ENCODE measurements around the gene PLEKHA5. TPM values are rescaled to one million over a fixed set of nuclear protein-coding genes. Genes with fewer than 3 reads are reported as not detected.
"Not testable (repeated sequence)": the region's sequence is repeated elsewhere in the genome, so short reads cannot be mapped to it uniquely, and the experiment has no call there.

The PLEKHA5 gene
- total RNA-seq, 1 experiment from 2014 or later: 6.3 TPM

DNA sequence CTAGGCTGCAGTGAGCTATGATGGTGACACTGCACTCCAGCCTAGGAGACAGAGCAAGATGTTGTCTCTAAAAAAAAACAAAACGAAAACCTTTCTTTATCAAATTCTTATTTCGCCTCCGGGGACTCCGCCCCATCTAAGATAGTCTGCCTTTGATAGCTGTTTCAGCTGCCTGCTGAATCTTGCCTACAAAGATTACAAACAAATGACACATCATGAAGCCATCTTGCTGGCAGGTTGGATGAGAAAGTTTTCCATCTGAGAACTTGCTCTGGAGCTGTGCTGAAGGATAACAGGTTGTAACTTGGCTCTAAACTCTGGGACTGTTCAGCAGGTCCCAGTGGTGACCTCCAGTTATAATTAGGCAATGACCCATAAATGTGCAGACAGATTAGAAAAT lies 268.0 kb downstream of the PLEKHA5 start:
- H3K4me3 ChIP-seq (ENCODE audit: low read depth in 2 of 2, low read length in 2 of 2): no peak overlapping the region
- H3K27ac ChIP-seq (ENCODE audit: low read length): no peak overlapping the region
- intact Hi-C loops (cut with micrococcal nuclease; ENCODE audit: unreplicated experiment): no loop called here
- ChIA-PET POLR2A (no interaction called here), CTCF (no interaction called here)
- no peaks in the 10 kb centered on the region for H3K4me1 ChIP-seq (ENCODE audit: control insufficient read depth, insufficient read depth, low read length)
- no peaks in the 10 kb centered on the region for H3K27me3 ChIP-seq (ENCODE audit: control insufficient read depth, insufficient read depth, low read length)
- ATAC-seq (no peak), DNase-seq (ENCODE audit: low read depth, low spot score) (no peak)
- H3K9me3 ChIP-seq (ENCODE audit: control insufficient read depth, insufficient read depth, low read depth, low read length): no peaks in the 10 kb centered on the region
- H3K36me3 ChIP-seq (ENCODE audit: control insufficient read depth, insufficient read depth, low read length): no peaks in the 10 kb centered on the region
- TF ChIP-seq TCF7L2 (IDR thresholded peaks at IDR 0.05; ENCODE audit: low read depth, low read length) (no peak), POLR2AphosphoS5 (IDR thresholded peaks at IDR 0.05; ENCODE audit: low read depth, low read length) (no peak), SIN3A (IDR thresholded peaks at IDR 0.05; ENCODE audit: borderline replicate concordance, insufficient read depth, low read depth, low read length) (no peak)
- TF ChIP-seq, protein P1, sequence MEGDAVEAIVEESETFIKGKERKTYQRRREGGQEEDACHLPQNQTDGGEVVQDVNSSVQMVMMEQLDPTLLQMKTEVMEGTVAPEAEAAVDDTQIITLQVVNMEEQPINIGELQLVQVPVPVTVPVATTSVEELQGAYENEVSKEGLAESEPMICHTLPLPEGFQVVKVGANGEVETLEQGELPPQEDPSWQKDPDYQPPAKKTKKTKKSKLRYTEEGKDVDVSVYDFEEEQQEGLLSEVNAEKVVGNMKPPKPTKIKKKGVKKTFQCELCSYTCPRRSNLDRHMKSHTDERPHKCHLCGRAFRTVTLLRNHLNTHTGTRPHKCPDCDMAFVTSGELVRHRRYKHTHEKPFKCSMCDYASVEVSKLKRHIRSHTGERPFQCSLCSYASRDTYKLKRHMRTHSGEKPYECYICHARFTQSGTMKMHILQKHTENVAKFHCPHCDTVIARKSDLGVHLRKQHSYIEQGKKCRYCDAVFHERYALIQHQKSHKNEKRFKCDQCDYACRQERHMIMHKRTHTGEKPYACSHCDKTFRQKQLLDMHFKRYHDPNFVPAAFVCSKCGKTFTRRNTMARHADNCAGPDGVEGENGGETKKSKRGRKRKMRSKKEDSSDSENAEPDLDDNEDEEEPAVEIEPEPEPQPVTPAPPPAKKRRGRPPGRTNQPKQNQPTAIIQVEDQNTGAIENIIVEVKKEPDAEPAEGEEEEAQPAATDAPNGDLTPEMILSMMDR (IDR thresholded peaks at IDR 0.05): no peak
- TF ChIP-seq, protein P2, sequence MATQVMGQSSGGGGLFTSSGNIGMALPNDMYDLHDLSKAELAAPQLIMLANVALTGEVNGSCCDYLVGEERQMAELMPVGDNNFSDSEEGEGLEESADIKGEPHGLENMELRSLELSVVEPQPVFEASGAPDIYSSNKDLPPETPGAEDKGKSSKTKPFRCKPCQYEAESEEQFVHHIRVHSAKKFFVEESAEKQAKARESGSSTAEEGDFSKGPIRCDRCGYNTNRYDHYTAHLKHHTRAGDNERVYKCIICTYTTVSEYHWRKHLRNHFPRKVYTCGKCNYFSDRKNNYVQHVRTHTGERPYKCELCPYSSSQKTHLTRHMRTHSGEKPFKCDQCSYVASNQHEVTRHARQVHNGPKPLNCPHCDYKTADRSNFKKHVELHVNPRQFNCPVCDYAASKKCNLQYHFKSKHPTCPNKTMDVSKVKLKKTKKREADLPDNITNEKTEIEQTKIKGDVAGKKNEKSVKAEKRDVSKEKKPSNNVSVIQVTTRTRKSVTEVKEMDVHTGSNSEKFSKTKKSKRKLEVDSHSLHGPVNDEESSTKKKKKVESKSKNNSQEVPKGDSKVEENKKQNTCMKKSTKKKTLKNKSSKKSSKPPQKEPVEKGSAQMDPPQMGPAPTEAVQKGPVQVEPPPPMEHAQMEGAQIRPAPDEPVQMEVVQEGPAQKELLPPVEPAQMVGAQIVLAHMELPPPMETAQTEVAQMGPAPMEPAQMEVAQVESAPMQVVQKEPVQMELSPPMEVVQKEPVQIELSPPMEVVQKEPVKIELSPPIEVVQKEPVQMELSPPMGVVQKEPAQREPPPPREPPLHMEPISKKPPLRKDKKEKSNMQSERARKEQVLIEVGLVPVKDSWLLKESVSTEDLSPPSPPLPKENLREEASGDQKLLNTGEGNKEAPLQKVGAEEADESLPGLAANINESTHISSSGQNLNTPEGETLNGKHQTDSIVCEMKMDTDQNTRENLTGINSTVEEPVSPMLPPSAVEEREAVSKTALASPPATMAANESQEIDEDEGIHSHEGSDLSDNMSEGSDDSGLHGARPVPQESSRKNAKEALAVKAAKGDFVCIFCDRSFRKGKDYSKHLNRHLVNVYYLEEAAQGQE (IDR thresholded peaks at IDR 0.05; ENCODE audit: insufficient read depth in 1 of 2, low read depth in 2 of 2, low read length in 1 of 2): no peak
- BruUV-seq (replicated peaks): no TSS peak
- in situ Hi-C loops (cut with HindIII; ENCODE audit: low pct_unique_long_range_greater_than_20kb, low sequenced_read_pairs): no loop called here

DNA sequence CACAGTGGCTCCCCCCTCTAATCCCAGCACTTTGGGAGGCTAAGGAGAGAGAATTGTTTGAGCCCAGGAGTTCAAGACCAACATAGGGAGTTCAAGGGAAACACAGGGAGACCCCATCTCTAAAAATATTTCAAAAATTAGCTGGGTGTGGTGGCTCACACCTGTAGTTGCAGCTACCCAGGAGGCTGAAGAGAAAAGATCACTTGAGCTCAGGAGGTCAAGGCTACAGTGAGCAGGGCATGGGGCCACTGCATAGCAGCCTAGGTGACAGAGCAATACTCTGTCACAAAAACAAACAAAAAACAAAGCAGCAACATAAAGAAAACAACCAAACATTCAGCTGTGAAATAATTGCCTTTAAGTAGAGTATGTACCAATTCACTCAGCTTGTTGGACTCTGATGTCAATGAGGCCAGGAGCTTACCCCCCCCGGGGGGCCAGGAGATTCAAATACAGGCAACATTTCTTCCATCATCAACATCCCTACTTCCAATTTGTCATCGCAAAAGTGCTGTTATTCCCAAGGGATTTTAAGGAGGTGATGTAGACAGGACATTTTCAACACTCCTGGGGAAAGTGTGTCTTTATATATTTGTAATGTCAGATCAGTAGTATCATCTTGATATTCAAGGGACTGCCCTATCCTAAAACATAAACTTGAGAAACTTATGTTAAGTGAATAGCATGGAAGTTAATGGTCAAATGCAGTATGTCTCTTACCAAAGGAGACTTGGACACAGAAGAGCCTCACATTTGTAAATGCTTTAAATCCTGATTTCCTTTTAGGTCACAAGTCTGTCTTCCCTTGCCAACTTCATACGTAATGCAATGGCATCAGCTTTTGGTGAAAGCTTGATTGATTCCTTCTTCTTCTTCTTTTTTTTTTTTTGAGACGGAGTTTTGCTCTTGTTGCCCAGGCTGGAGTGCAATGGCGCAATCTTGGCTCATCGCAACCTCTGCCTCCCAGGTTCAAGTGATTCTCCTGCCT lies 269.1 kb downstream of the PLEKHA5 start:
- POLR2A ChIA-PET: no interaction called here
- CTCF ChIA-PET: interaction anchor here (0.6 kb wide), 1 partner anchor 176 kb away, joined by 5 read pairs; no protein-coding TSS in a partner anchor
- intact Hi-C loops (cut with micrococcal nuclease; ENCODE audit: unreplicated experiment): no loop called here
- Histone ChIP-seq H3K9me3 (ENCODE audit: control insufficient read depth, insufficient read depth, low read depth, low read length) (no peaks in the 10 kb centered on the region), H3K4me3 (ENCODE audit: low read depth in 2 of 2, low read length in 2 of 2) (no peak overlapping the region), H3K4me1 (ENCODE audit: control insufficient read depth, insufficient read depth, low read length) (no peaks in the 10 kb centered on the region), H3K27ac (ENCODE audit: low read length) (no peak overlapping the region), H3K27me3 (ENCODE audit: control insufficient read depth, insufficient read depth, low read length) (no peaks in the 10 kb centered on the region), H3K36me3 (ENCODE audit: control insufficient read depth, insufficient read depth, low read length) (no peaks in the 10 kb centered on the region)
- ATAC-seq: no peak
- BruUV-seq (replicated peaks): no TSS peak
- TF ChIP-seq, protein P1 (IDR thresholded peaks at IDR 0.05): no peak
- no peak for TF ChIP-seq TCF7L2 (IDR thresholded peaks at IDR 0.05; ENCODE audit: low read depth, low read length)
- TF ChIP-seq, protein P2 (IDR thresholded peaks at IDR 0.05; ENCODE audit: insufficient read depth in 1 of 2, low read depth in 2 of 2, low read length in 1 of 2): no peak
- TF ChIP-seq POLR2AphosphoS5 (IDR thresholded peaks at IDR 0.05; ENCODE audit: low read depth, low read length): no peak
- TF ChIP-seq SIN3A (IDR thresholded peaks at IDR 0.05; ENCODE audit: borderline replicate concordance, insufficient read depth, low read depth, low read length): no peak
- in situ Hi-C loops (cut with HindIII; ENCODE audit: low pct_unique_long_range_greater_than_20kb, low sequenced_read_pairs): no loop called here
- DNase-seq (ENCODE audit: low read depth, low spot score): no peak

DNA sequence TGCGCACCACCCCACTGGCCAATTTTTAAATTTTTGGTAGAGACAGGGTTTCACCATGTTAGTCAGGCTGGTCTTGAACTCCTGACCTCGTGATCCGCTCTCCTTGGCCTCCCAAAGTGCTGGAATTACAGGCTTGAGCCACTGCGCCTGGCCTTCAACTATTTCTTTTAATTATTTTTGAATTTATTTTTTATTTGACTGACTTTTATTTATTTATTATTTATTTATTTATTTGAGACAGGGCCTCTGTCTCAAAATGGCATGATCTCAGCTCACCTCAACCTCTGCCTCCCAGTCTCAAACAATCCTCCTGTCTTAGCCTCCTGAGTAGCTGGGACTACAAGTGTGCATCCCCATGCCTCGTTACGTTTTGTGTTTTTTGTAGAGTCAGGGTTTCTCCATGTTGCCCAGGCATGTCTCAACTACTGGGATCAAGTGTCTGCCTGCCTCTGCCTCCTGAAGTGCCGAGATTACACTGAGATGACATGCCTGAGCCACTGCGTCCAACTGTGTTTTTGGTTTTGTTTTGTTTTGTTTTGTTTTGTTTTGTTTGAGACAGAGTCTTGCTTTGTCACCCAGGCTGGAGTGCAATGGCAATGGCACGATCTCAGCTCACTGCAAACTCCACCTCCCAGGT lies 271.2 kb downstream of the PLEKHA5 start:
- DNase-seq (ENCODE audit: low read depth, low spot score); CTCF ChIA-PET: not testable (repeated sequence)

More for the DNA sequence above, 271.2 kb downstream of the PLEKHA5 start:
- POLR2A ChIA-PET: interaction anchor here (0.7 kb wide), 1 partner anchor 9 kb away, joined by 8 read pairs; no protein-coding TSS in a partner anchor
- H3K9me3 ChIP-seq (ENCODE audit: control insufficient read depth, insufficient read depth, low read depth, low read length); H3K4me1 ChIP-seq (ENCODE audit: control insufficient read depth, insufficient read depth, low read length); H3K36me3 ChIP-seq (ENCODE audit: control insufficient read depth, insufficient read depth, low read length); BruUV-seq (replicated peaks); H3K27me3 ChIP-seq (ENCODE audit: control insufficient read depth, insufficient read depth, low read length); ATAC-seq; H3K4me3 ChIP-seq (ENCODE audit: low read depth in 2 of 2, low read length in 2 of 2); in situ Hi-C loops (cut with HindIII; ENCODE audit: low pct_unique_long_range_greater_than_20kb, low sequenced_read_pairs); intact Hi-C loops (cut with micrococcal nuclease; ENCODE audit: unreplicated experiment); H3K27ac ChIP-seq (ENCODE audit: low read length): not testable (repeated sequence)
